Esophagus muscularis mucosa (tissue), 4 donors: ENCODE results near the gene SPAAR.

Source experiments
- EP300 ChIP-seq: sonication (generic); formaldehyde crosslinking; IDR thresholded peaks from one replicate; pipeline ENCODE4 v1.6.1; 2017; ENCODE audit warnings: antibody characterized with exemption
- POLR2A ChIP-seq: fragments of 450-650 bp; IDR thresholded peaks from one replicate; pipeline ENCODE4 v1.6.1; 2017; ENCODE audit warnings: antibody characterized with exemption, moderate library complexity, mild to moderate bottlenecking, low read depth
- TF ChIP-seq, protein P1 (sequence below), 3 experiments: fragments of 200-600 bp in 2 of 3; fragments of 450-650 bp in 1 of 3; sonication (generic) in 2 of 3; IDR thresholded peaks; one replicate each; pipeline ENCODE4 v1.5.1; 2017 to 2019; ENCODE audit warnings: antibody characterized with exemption in 3 of 3, mild to moderate bottlenecking in 2 of 3, moderate library complexity in 1 of 3

DNA sequence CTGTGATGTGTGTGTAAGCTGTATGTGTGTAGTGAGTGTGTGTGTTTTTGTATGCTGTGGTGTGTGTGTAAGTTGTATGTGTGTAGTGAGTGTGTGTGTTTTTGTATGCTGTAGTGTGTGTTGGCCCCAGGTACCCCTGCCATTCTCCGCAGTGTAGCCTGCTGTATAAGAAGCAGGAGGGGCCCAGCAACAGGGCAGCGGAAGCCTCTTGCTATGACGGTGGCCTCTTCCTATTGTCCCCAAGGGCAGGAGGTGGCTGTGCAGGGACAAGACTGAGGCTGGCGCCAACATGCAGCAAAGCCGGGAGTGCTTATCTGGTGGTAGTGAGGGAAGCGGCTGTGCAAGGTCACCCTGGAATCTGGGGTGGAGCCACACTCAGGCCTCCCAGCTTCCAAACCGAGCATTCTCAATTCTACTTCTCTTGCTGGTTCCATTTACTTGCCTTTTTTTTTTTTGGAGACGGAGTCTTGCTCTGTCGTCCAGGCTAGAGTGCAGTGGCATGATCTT, 5.1 kb downstream of the SPAAR start:
- TF ChIP-seq, protein P1, sequence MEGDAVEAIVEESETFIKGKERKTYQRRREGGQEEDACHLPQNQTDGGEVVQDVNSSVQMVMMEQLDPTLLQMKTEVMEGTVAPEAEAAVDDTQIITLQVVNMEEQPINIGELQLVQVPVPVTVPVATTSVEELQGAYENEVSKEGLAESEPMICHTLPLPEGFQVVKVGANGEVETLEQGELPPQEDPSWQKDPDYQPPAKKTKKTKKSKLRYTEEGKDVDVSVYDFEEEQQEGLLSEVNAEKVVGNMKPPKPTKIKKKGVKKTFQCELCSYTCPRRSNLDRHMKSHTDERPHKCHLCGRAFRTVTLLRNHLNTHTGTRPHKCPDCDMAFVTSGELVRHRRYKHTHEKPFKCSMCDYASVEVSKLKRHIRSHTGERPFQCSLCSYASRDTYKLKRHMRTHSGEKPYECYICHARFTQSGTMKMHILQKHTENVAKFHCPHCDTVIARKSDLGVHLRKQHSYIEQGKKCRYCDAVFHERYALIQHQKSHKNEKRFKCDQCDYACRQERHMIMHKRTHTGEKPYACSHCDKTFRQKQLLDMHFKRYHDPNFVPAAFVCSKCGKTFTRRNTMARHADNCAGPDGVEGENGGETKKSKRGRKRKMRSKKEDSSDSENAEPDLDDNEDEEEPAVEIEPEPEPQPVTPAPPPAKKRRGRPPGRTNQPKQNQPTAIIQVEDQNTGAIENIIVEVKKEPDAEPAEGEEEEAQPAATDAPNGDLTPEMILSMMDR (IDR thresholded peaks at IDR 0.05): no peak
- TF ChIP-seq POLR2A: no peak
- no peak for TF ChIP-seq EP300
